GM23338 (cell line): ENCODE results near the gene LPP. TPM values are rescaled to one million over a fixed set of nuclear protein-coding genes. Genes with fewer than 3 reads are reported as not detected.

Source experiments
- ATAC-seq: fragments of 200-7000 bp; cut with Tn5 transposase; 3 replicates; pipeline ENCODE4 v1.9.1; 2020
- DNase-seq: peaks from one replicate; pipeline ENCODE4 v3.0.0-alpha.2; 2015; ENCODE audit warnings: low spot score
- H2AFZ ChIP-seq: fragments of 200-600 bp; sonication (generic); 2 replicates; pipeline ENCODE4 v1.8.0; 2016; ENCODE audit warnings: antibody characterized with exemption, mild to moderate bottlenecking, moderate library complexity
- H3F3A ChIP-seq: fragments of 200-600 bp; sonication (generic); replicated peaks from 2 replicates; pipeline ENCODE4 v1.8.0; 2017; ENCODE audit warnings: antibody characterized with exemption, mixed run types, low read depth
- H3K27ac ChIP-seq: fragments of 200-600 bp; sonication (generic); 2 replicates; pipeline ENCODE4 v1.6.1; 2016; ENCODE audit warnings: low read depth
- H3K27me3 ChIP-seq: fragments of 200-600 bp; sonication (generic); 2 replicates; pipeline ENCODE4 v1.8.0; 2016; ENCODE audit warnings: mild to moderate bottlenecking, mixed run types, moderate library complexity; ENCODE audit not compliant: insufficient read depth
- H3K36me3 ChIP-seq: fragments of 200-600 bp; sonication (generic); 2 replicates; pipeline ENCODE4 v1.8.0; 2016; ENCODE audit warnings: mild to moderate bottlenecking; ENCODE audit not compliant: insufficient read depth
- H3K4me1 ChIP-seq: fragments of 200-600 bp; sonication (generic); 2 replicates; pipeline ENCODE4 v1.8.0; 2016; ENCODE audit warnings: mild to moderate bottlenecking, moderate library complexity; ENCODE audit not compliant: insufficient read depth
- H3K4me2 ChIP-seq: fragments of 200-600 bp; sonication (generic); 2 replicates; pipeline ENCODE4 v1.7.1; 2017; ENCODE audit warnings: mixed run types
- H3K4me3 ChIP-seq: fragments of 200-600 bp; sonication (generic); 2 replicates; pipeline ENCODE4 v1.6.1; 2016; ENCODE audit warnings: mixed run types
- H3K79me2 ChIP-seq: fragments of 200-600 bp; sonication (generic); replicated peaks from 2 replicates; pipeline ENCODE4 v1.8.0; 2017; ENCODE audit warnings: mild to moderate bottlenecking; ENCODE audit not compliant: insufficient read depth
- H3K9me2 ChIP-seq: fragments of 200-600 bp; sonication (generic); 2 replicates; pipeline ENCODE4 v1.8.0; 2017; ENCODE audit not compliant: insufficient read depth
- H4K20me1 ChIP-seq: fragments of 200-600 bp; sonication (generic); replicated peaks from 2 replicates; pipeline ENCODE4 v1.8.0; 2017; ENCODE audit warnings: mild to moderate bottlenecking; ENCODE audit not compliant: insufficient read depth
- H3K27ac Mint-ChIP-seq: 2 replicates; pipeline ENCODE4 v1.8.0; 2020; ENCODE audit warnings: inconsistent platforms, mild to moderate bottlenecking, moderate library complexity, mixed read lengths
- H3K27me3 Mint-ChIP-seq: 3 replicates; pipeline ENCODE4 v1.8.0; 2022; ENCODE audit warnings: low read depth, mild to moderate bottlenecking, moderate library complexity, mixed read lengths, inconsistent platforms; ENCODE audit not compliant: insufficient read depth, poor library complexity
- H3K36me3 Mint-ChIP-seq: 3 replicates; pipeline ENCODE4 v1.8.0; 2021; ENCODE audit warnings: low read depth, mild to moderate bottlenecking, inconsistent platforms, moderate library complexity, mixed read lengths
- H3K4me1 Mint-ChIP-seq: 3 replicates; pipeline ENCODE4 v1.8.0; 2020; ENCODE audit warnings: mild to moderate bottlenecking, inconsistent platforms, mixed read lengths
- H3K4me3 Mint-ChIP-seq: 3 replicates; pipeline ENCODE4 v1.8.0; 2021; ENCODE audit warnings: moderate library complexity, mild to moderate bottlenecking, inconsistent platforms, mixed read lengths
- H3K9me3 Mint-ChIP-seq: 3 replicates; pipeline ENCODE4 v1.8.0; 2020; ENCODE audit warnings: moderate library complexity, mild to moderate bottlenecking, inconsistent platforms, mixed read lengths
- CREB1 ChIP-seq: fragments of 250-450 bp; sonication (Bioruptor Pico); IDR thresholded peaks from 2 replicates; pipeline ENCODE4 v1.5.0; 2020; ENCODE audit warnings: low read depth, mild to moderate bottlenecking, moderate library complexity
- EZH2 ChIP-seq: fragments of 200-600 bp; sonication (generic); IDR thresholded peaks from one replicate; pipeline ENCODE4 v1.8.0; 2017; ENCODE audit warnings: antibody characterized with exemption, mild to moderate bottlenecking, low read depth; ENCODE audit not compliant: unreplicated experiment
- EZH2phosphoT487 ChIP-seq: fragments of 200-600 bp; sonication (generic); IDR thresholded peaks from one replicate; pipeline ENCODE4 v1.8.1; 2018; ENCODE audit warnings: antibody characterized with exemption; ENCODE audit not compliant: unreplicated experiment
- JUNB ChIP-seq: IDR thresholded peaks from one replicate; pipeline ENCODE4 v1.6.1; 2016; ENCODE audit warnings: antibody characterized with exemption; ENCODE audit not compliant: unreplicated experiment
- NANOG ChIP-seq: IDR thresholded peaks from 2 replicates; pipeline ENCODE4 v1.6.1; 2016; ENCODE audit warnings: antibody characterized with exemption, borderline replicate concordance
- POLR2AphosphoS5 ChIP-seq: IDR thresholded peaks from 2 replicates; pipeline ENCODE4 v1.6.1; 2016; ENCODE audit warnings: antibody characterized with exemption, low read depth
- STAT1 ChIP-seq: IDR thresholded peaks from one replicate; pipeline ENCODE4 v1.6.1; 2016; ENCODE audit warnings: antibody characterized with exemption; ENCODE audit not compliant: unreplicated experiment
- ZNF114 ChIP-seq: fragments of 250-450 bp; sonication (Bioruptor Pico); IDR thresholded peaks from 2 replicates; pipeline ENCODE4 v1.5.0; 2020; ENCODE audit warnings: mild to moderate bottlenecking, moderate library complexity
- ZNF331 ChIP-seq: fragments of 250-450 bp; sonication (Bioruptor Pico); IDR thresholded peaks from 2 replicates; pipeline ENCODE4 v1.5.0; 2020; ENCODE audit warnings: low read depth, mild to moderate bottlenecking, moderate library complexity
- polyA plus RNA-seq: library from polyadenylated mRNA; unstranded; fragments of >200 nt; fragmentation: Nextera tagmentation; extraction: Ambion mirVana; gene quantifications from 2 replicates; pipeline ENCODE4 v1.2.1, GENCODE V29; 2016
- total RNA-seq: library from RNA; depleted of rRNA; stranded (reverse); fragments of >200 nt; shearing (Covaris generic); gene quantifications from 2 replicates; pipeline ENCODE4 v1.2.3, GENCODE V29; 2014
- TF ChIP-seq, protein P1 (sequence below): IDR thresholded peaks from 2 replicates; pipeline ENCODE4 v1.6.1; 2016; ENCODE audit warnings: antibody characterized with exemption
- TF ChIP-seq, protein P2 (sequence below), 2 experiments: fragments of 200-600 bp in 1 of 2; sonication (generic) in 1 of 2; conservative IDR thresholded peaks; 2 replicates each; pipeline versions ENCODE4 v1.5.1 to v1.6.1; 2016 to 2017; ENCODE audit warnings: antibody characterized with exemption in 2 of 2, low read depth in 2 of 2, mild to moderate bottlenecking in 2 of 2, moderate library complexity in 1 of 2

The LPP gene
- total and polyA plus RNA-seq, 2 experiments from 2014 or later, result 23.0 to 35.2 TPM

DNA sequence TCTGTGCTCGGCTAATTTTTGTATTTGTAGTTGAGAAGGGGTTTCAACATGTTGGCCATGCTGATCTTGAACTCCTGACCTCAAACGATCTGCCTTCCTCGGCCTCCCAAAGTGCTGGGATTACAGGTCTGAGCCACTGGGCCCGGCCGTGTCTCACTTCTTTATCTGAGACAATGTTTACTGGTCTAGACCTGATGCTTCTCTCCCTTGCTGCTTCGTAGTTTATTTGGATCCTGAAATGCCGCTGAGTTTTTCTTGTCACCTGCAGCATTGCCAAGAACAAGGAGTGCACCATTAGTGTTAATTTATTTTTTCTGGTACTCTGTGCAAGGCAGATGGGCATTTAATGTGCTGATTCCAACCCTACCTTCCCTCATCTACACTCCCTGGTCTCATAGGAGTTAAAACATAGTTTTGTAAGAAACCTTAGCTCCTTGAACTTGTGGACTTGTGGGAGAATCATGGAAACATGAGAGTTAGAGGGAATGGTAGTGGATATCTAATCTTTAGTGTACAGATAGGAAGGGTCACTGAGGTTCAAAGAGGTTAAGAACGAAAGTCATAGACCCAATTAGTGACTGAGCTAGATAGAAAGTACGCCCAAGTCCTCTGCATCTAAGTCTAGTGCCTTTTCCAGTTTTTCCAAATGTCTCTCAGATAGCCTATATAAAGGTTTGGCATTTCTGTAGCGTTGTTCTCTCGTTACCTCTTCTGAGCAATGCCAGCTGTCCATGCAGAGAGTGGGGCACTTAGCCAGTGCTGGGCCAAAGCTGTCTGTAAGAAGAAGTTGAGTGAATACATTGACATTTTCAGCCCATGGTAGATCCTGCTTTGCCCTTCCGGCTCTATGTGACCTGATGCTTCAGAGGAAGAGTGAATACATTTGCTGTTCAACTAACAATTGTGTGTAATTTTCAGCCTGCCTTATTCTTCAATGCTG lies 244.1 kb downstream of the LPP start (continued):
- TF ChIP-seq, protein P1, sequence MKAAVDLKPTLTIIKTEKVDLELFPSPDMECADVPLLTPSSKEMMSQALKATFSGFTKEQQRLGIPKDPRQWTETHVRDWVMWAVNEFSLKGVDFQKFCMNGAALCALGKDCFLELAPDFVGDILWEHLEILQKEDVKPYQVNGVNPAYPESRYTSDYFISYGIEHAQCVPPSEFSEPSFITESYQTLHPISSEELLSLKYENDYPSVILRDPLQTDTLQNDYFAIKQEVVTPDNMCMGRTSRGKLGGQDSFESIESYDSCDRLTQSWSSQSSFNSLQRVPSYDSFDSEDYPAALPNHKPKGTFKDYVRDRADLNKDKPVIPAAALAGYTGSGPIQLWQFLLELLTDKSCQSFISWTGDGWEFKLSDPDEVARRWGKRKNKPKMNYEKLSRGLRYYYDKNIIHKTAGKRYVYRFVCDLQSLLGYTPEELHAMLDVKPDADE, result no peak
- no peak for TF ChIP-seq NANOG
- TF ChIP-seq EZH2phosphoT487, result no peak
- no peak for TF ChIP-seq STAT1
- no peak for TF ChIP-seq JUNB
- TF ChIP-seq ZNF114, result no peak
- no peak for TF ChIP-seq EZH2
- no peak for TF ChIP-seq POLR2AphosphoS5
- TF ChIP-seq ZNF331 (CRISPR knock-in tag), result no peak
- TF ChIP-seq, protein P2, sequence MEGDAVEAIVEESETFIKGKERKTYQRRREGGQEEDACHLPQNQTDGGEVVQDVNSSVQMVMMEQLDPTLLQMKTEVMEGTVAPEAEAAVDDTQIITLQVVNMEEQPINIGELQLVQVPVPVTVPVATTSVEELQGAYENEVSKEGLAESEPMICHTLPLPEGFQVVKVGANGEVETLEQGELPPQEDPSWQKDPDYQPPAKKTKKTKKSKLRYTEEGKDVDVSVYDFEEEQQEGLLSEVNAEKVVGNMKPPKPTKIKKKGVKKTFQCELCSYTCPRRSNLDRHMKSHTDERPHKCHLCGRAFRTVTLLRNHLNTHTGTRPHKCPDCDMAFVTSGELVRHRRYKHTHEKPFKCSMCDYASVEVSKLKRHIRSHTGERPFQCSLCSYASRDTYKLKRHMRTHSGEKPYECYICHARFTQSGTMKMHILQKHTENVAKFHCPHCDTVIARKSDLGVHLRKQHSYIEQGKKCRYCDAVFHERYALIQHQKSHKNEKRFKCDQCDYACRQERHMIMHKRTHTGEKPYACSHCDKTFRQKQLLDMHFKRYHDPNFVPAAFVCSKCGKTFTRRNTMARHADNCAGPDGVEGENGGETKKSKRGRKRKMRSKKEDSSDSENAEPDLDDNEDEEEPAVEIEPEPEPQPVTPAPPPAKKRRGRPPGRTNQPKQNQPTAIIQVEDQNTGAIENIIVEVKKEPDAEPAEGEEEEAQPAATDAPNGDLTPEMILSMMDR (conservative IDR thresholded peaks at IDR 0.05; ENCODE audit: low read depth in 2 of 2), result no peak

DNA sequence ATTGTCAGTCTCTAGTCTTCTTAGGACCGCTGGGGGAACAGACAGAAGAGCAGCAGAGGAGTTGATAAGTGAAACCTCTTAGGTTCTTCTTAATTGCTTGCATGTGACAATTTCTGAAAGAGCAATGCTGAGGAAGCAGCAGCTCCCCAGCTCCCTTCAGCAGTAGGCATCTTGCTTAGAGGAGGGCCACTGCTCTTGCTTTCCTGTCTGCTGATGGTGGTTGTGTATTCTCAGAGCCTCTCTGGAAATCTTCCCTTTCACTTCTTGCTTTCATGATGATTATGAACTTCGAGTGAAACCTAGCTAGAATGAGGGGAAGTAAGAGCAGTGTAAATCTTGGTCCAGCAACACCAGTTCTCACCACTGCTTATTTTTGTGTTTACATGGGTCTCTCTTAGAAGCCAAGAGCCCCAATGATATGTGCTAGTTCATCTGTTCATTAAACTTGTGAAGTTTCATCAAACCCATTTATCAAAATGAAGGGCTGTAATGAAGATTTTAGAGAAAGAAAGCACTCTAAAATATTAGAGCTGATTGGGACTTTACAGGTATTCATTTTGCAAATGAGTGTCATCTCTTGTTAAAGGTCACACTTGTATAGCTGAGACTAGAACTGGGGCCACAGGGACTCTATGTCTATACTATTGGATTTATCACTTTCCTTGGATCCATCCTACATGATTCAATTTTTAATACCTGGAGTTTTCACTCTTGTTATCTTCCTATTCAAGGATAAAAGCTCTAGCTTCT lies 246.7 kb downstream of the LPP start:
- H3K36me3 Mint-ChIP-seq, result no peaks in the 10 kb centered on the region
- TF ChIP-seq CREB1 (CRISPR knock-in tag) (no peak), NANOG (no peak), EZH2 (no peak), JUNB (no peak), POLR2AphosphoS5 (no peak)
- TF ChIP-seq, protein P1, result no peak
- TF ChIP-seq, protein P2 (conservative IDR thresholded peaks at IDR 0.05; ENCODE audit: low read depth in 2 of 2), result no peak

More for the DNA sequence above, 246.7 kb downstream of the LPP start:
- H3K27ac ChIP-seq, result no peak overlapping the region
- DNase-seq (no peak), ATAC-seq (no peak)
- no peak overlapping the region for H2AFZ ChIP-seq
- no peaks in the 10 kb centered on the region for H4K20me1 ChIP-seq
- H3K79me2 ChIP-seq, result no peaks in the 10 kb centered on the region
- Mint-ChIP-seq H3K27ac (no peak overlapping the region), H3K9me3 (no peaks in the 10 kb centered on the region), H3K27me3 (peaks cover 2% of the 10 kb centered on the region), H3K4me3 (no peak overlapping the region), H3K4me1 (peaks cover 6% of the 10 kb centered on the region; the same call in 2 of the 3 replicates)
- H3K4me3 ChIP-seq, result no peak overlapping the region
- H3K4me2 ChIP-seq, result no peak overlapping the region
- H3K4me1 ChIP-seq, result peaks cover 3% of the 10 kb centered on the region; the same call in 1 of the 2 replicates
- H3K27me3 ChIP-seq, result no peaks in the 10 kb centered on the region
- no peaks in the 10 kb centered on the region for H3K9me2 ChIP-seq
- H3K36me3 ChIP-seq, result no peaks in the 10 kb centered on the region
- no peaks in the 10 kb centered on the region for H3F3A ChIP-seq
